Sciatic nerve (tissue), 2 donors: ENCODE data around the gene AGRP. TPM values are rescaled to one million over a fixed set of nuclear protein-coding genes. Genes with fewer than 3 reads are reported as not detected.
"Not testable (repeated sequence)": the region's sequence is repeated elsewhere in the genome, so short reads cannot be mapped to it uniquely, and the experiment has no call there.

Experiments used
- ATAC-seq: fragments of 200-7000 bp; cut with Tn5 transposase; one replicate; pipeline ENCODE4 v1.9.1; 2020; ENCODE audit warnings: mild to moderate bottlenecking, moderate library complexity
- DNase-seq: peaks from one replicate; pipeline ENCODE4 v3.0.0-alpha.2; 2020; ENCODE audit warnings: low spot score
- intact Hi-C: fragments of 100-400 bp; cut with DNase I; formaldehyde crosslinking; loops from one replicate; pipeline ENCODE4 v1.14.2; 2022
- total RNA-seq: library from RNA; stranded (reverse); fragmentation: NEBNext Ultra II Directional; extraction: Animal tissue kit (Norgen Biotek cat#: 25700); gene quantifications from one replicate; pipeline ENCODE4 v1.2.1, GENCODE V29; 2021
- donor health status: DM: no; HTN: no; CAD: no.
- donor health status: DM: no; HTN: no; CAD: no.

Gene AGRP
- total RNA-seq, 1 donor from 2014 or later = not detected

GRCh38 chr16:67509016-67509415, 25.7 kb upstream of the AGRP start:
- ATAC-seq = no peak
- intact Hi-C loops = no loop called here
- DNase-seq = no peak

- DNase-seq (no peak), ATAC-seq (no peak)
- intact Hi-C loops = no loop called here
These were observed 23.1 kb upstream of the AGRP start for GRCh38 chr16:67506468-67506867.

DNA sequence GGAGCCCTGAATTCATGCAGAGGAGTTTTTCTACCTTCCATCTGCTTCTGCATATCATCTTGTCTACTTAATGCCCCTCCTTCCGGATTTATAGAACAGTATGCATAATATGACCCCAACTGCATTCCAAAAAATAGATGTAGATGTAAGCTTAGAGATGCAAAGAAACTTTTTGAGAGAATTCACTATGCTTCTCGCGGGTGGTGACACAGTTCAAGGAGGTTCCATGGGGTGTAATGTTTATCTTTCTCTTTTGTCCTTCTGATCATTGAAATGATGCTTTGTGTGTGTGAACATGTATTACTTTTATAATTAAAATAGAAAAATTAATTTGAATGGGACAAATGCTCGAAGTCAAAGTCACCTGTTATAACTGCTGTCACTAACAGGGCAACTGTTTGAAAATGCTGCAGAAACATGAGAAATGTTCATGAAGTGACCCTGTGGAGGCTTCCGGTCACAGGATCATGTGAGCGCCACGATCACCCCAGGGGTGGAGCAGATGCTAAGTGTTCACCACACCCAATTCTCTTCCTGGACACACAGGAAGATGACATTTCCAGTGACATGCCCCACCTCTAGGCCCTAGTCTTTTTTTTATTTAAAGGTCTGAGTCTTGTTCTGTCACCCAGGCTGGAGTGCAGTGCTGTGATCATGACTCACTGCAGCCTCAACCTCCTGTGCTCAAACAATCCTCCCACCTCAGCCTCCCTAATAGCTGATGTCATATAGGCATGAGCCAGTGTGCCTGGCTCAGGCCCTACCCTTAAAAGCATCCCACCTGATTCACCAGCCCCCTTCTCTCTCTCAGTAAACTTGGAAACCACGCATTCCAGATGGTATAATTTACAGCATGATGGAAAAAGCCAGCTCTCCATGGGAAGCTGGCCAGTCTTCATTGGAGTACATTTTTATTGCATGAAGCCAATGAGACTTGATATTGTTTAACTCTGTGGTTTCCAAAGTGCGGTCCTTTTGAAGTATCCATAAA, 21.0 kb upstream of the AGRP start:
- intact Hi-C loops = no loop called here
- ATAC-seq (peak; percentile 73), DNase-seq (no peak)

DNA sequence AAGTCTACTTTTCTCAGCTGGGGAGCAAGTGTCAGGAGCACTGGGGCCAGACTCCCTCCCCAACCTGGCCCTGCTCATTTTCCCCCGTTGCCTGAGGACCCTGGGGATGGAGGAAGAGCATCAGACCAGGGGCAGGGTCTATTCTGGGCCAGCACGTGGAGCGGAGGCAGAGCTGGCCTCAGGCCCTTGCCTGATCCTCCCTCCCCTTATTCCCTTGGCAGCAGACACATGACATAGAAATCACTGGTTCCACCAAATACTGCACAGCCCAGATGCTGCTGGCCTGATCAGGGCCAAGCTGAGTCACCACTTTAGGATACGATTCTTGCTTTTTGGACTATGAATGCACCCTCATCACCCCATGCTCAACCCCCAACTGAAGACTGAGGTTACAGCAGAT, 15.8 kb upstream of the AGRP start:
- no peak for DNase-seq
- intact Hi-C loops = no loop called here
- peak; percentile 94 for ATAC-seq

DNA sequence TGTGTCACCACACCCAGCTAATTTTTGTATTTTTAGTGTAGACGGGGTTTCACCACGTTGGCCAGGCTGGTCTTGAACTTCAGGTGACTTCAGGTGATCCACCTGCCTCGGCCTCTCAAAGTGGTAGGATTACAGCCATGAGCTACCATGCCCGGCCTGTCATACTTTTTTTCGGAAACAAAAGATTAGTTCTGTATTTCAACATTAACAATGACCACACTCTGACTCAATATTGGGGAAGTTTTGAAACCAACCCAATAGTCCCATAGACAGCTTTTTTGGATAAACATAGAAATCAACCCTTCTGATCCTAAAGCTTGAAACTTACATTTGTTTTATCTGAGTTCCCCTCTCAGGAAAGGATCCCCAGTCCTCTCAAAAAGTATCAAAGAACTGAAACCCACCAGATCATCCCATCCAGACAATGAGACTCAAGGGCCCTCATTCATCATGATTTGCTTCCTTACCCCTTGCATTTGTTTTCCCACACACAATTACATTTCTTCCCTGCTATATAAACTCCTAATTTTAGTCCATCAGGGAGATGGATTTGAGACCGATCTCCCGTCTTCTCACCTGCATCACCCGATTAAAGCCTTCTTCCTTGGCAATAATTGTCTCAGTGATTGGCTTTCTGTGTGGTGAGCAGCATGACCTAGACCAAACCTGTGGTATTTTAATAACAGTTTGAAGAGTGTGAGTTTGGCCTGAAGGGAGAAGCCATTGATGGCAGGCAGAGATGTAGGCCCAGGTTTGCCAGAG, 7.2 kb upstream of the AGRP start:
- DNase-seq (no peak), ATAC-seq (peak; percentile 47)
- intact Hi-C loops = no loop called here

DNA sequence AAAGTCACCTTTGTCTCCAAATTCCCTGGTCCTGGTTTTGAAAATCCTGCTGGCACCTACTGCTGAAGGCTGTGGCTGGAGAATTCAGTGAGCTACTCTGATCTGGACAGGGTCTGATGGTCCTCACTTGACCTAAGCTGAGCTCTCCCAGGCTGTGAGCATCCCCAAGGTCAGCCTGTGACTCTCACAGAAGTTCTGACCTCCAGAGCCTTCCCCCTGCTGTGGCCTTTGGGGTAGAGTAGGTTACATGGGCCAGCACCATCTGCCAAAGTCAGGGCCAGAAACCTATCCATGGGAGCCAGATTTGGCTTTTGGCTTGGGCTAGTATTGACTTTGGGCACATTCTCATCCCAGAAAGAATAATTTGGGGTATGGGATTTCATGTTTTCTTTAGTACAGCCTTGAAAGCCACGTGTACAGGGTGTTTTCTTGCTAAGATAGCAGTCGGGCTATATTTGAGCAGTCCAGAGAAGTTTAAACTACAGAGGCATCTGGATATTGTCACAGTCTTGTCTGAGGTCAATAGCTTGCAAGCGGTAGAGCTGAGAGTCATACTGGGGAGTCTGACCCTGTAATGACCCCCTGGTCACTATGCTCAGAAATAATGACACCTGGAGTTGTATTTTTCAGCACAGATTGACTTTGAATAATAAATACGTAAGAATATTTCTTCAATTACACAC, 6.2 kb upstream of the AGRP start:
- intact Hi-C loops = no loop called here
- DNase-seq = no peak
- peak; percentile 36 for ATAC-seq

DNA sequence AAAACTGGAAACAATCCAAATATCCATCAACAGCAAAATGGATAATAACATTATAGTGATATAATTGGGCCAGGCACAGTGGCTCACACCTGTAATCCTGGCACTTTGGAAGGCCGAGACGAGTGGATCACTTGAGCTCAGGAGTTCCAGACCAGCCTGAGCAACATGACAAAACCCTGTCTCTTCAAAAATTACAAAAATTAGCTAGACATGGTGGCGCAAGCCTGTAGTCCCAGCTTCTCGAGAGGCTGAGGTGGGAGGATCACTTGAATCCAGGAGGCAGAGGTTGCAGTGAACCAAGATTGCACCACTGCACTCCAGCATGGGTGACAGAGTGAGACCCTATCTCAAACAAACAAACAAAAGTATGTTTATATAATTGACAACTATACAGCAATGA, 4.2 kb upstream of the AGRP start:
- DNase-seq, intact Hi-C loops, ATAC-seq: not testable (repeated sequence)

DNA sequence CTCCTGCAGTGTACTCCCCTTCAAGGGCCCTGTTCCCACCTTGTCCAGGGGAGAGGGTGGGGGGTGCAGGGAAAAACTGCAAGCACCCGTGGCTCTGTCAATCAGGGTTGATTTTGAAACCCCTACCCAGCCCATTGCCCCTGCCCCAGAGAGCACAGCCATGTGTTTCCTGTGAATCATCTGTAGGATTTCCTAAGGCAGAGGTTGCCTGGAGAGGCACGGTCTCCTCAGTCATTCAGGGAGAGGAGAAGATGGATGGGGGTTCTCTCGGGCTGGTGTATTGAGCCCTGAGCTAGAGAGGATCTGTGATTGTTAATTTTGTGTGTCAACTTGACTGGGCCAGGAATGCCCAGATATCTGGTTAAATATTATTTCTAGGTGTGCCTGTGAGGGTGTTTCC, 3.5 kb upstream of the AGRP start:
- ATAC-seq (no peak), DNase-seq (no peak)
- intact Hi-C loops = no loop called here

DNA sequence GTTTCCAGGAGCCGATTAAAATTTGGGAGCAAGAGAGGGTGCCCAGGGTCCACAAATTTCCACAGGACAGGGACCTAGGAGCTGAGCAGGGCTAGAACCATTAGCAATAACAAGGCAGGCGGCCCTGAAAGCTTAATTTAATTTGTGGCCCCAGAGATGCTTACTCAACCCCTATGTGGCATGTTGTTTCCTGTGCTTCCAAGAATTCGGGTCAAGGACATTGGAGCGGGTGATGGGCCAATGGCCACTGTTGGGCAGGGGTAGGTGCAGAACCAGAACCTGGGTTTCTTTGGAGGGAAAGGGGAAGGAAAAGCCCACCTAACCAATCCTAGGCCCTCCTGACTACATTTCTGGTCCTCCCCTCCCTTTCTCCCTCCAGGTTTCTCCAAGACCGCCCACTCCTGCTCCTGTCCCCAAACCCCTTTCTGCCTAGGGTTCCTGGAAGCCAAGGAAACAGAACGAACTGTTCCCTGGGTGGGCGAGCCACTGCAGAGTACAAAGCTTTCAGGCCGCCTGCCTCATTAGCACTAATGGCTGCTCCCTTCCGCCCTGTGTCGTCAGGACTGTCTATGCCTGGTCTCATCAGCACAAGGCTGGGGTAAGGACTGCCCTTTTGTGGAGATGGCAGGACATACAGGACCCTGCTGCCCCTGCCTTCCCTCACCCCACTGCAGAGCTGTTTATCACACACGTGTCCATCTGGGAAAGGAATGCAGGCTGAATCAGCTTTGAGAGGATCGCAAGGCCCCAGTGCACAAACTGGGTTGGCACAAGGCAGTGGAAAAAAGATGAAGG, 581 bp upstream of the AGRP start:
- intact Hi-C loops = no loop called here
- DNase-seq (no peak), ATAC-seq (no peak)

GRCh38 chr16:67482233-67482924, 968 bp downstream of the AGRP start:
- DNase-seq (no peak), ATAC-seq (no peak)
- intact Hi-C loops = no loop called here

- ATAC-seq (peak; percentile 34), DNase-seq (peak; percentile 82)
- intact Hi-C loops = no loop called here
These were observed 1.6 kb downstream of the AGRP start for GRCh38 chr16:67481561-67482232.

GRCh38 chr16:67480833-67481560, 2.4 kb downstream of the AGRP start, which contains the start of gene ATP6V0D1:
Gene ATP6V0D1, minus strand, starts transcription at chr16:67481157. Its CDS starts 71 bp downstream, at chr16:67481086.
- peak; percentile 98 for ATAC-seq
- DNase-seq = peak; percentile 100
- intact Hi-C loops = no loop called here

GRCh38 chr16:67477960-67478554, 5.3 kb downstream of the AGRP start:
- DNase-seq (no peak), ATAC-seq (no peak)
- intact Hi-C loops = no loop called here

GRCh38 chr16:67474551-67475455, 8.5 kb downstream of the AGRP start:
- intact Hi-C loops = no loop called here
- ATAC-seq = no peak
- no peak for DNase-seq

DNA sequence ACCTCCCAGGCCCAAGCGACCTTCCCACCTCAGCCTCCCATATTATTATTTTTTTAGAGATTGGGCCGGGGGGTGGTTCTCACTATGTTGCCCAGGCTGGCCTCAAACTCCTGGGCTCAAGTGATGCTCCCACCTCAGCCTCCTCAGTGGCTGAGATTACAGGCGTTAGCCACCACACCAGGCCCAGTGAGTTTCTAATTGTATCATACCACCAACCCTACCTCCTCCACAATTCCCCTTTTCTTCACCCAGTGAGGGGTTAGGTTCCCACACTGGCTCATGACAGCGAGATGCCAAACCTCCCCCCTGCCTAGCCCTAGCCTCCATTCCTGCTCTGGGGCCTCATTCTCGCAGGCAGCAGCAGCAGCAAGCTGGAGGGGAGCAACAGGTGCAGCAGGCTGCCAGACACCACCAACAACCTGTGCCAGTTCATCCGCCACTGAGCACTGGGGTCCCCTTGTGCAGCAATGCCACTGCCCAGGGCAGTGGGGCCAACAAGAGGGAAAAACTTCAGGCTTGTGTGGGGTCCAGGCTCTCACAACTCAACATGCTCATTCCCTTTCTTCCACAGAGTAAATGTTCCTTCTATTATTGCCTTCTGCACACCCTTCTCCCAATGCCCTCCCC, 11.5 kb downstream of the AGRP start:
- ATAC-seq (no peak), DNase-seq (no peak)
- intact Hi-C loops = no loop called here
